HEK293T (cell line): ENCODE measurements around the gene CRLF1.

ENCODE experiments used
- CTCF ChIA-PET: fragments of 350-600 bp; formaldehyde crosslinking; extraction: SDS; loops from one replicate; lab custom pipeline; 2021; ENCODE audit warnings: antibody characterized with exemption, inconsistent platforms; lab: Yijun Ruan, JAX
- POLR2A ChIA-PET: fragments of 350-600 bp; formaldehyde crosslinking; extraction: SDS; loops from one replicate; lab custom pipeline; 2020; ENCODE audit warnings: antibody characterized with exemption, inconsistent platforms; lab: Yijun Ruan, JAX
- DNase-seq: peaks from one replicate; pipeline ENCODE4 v3.0.0; 2012; ENCODE audit warnings: mixed read lengths; ENCODE audit errors: extremely low spot score
- ARNT ChIP-seq: fragments of 450-650 bp; IDR thresholded peaks from 2 replicates; pipeline ENCODE4 v1.6.1; 2017; ENCODE audit warnings: mild to moderate bottlenecking
- BHLHE40 ChIP-seq: fragments of 450-650 bp; IDR thresholded peaks from 2 replicates; pipeline ENCODE4 v1.6.1; 2016; ENCODE audit warnings: mild to moderate bottlenecking, moderate library complexity, borderline replicate concordance
- CTBP1 ChIP-seq: fragments of 450-650 bp; IDR thresholded peaks from 2 replicates; pipeline ENCODE4 v1.6.1; 2016; ENCODE audit warnings: borderline replicate concordance
- ELF4 ChIP-seq: fragments of 450-650 bp; IDR thresholded peaks from 2 replicates; pipeline ENCODE4 v1.6.1; 2017; ENCODE audit warnings: antibody characterized with exemption
- FOXA1 ChIP-seq: fragments of 450-650 bp; IDR thresholded peaks from 2 replicates; pipeline ENCODE4 v1.6.1; 2016; ENCODE audit warnings: mild to moderate bottlenecking
- FOXK2 ChIP-seq: fragments of 450-650 bp; IDR thresholded peaks from 2 replicates; pipeline ENCODE4 v1.6.1; 2016; ENCODE audit warnings: mild to moderate bottlenecking
- FOXM1 ChIP-seq: fragments of 450-650 bp; IDR thresholded peaks from 2 replicates; pipeline ENCODE4 v1.6.1; 2017; ENCODE audit warnings: mild to moderate bottlenecking, borderline replicate concordance
- HDGF ChIP-seq: fragments of 450-650 bp; IDR thresholded peaks from 2 replicates; pipeline ENCODE4 v1.6.1; 2017; ENCODE audit warnings: antibody characterized with exemption, borderline replicate concordance
- L3MBTL2 ChIP-seq: fragments of 450-650 bp; conservative IDR thresholded peaks from 2 replicates; pipeline ENCODE4 v1.6.1; 2016; ENCODE audit warnings: mild to moderate bottlenecking
- LEF1 ChIP-seq: fragments of 450-650 bp; IDR thresholded peaks from 2 replicates; pipeline ENCODE4 v1.6.1; 2017; ENCODE audit warnings: mild to moderate bottlenecking, borderline replicate concordance
- NFRKB ChIP-seq: fragments of 450-650 bp; IDR thresholded peaks from 2 replicates; pipeline ENCODE4 v1.6.1; 2016; ENCODE audit warnings: mild to moderate bottlenecking, moderate library complexity
- PKNOX1 ChIP-seq: fragments of 450-650 bp; IDR thresholded peaks from 2 replicates; pipeline ENCODE4 v1.6.1; 2016
- SP1 ChIP-seq: fragments of 450-650 bp; IDR thresholded peaks from 2 replicates; pipeline ENCODE4 v1.6.1; 2017
- SUZ12 ChIP-seq: fragments of 450-650 bp; IDR thresholded peaks from 2 replicates; pipeline ENCODE4 v1.6.1; 2016; ENCODE audit warnings: mild to moderate bottlenecking
- TARDBP ChIP-seq: fragments of 450-650 bp; IDR thresholded peaks from 2 replicates; pipeline ENCODE4 v1.6.1; 2016
- ZNF384 ChIP-seq: fragments of 450-650 bp; IDR thresholded peaks from 2 replicates; pipeline ENCODE4 v1.6.1; 2016

The CRLF1 gene

GRCh38 chr19:18629166-18630088 lies 22.8 kb upstream of the CRLF1 start:
- DNase-seq, result no peak
- TF ChIP-seq FOXM1, result no peak
- TF ChIP-seq ARNT, result no peak
- TF ChIP-seq LEF1, result no peak
- no peak for TF ChIP-seq FOXK2
- TF ChIP-seq NFRKB, result no peak
- no peak for TF ChIP-seq TARDBP
- no peak for TF ChIP-seq PKNOX1
- no peak for TF ChIP-seq HDGF
- TF ChIP-seq ZNF384, result no peak
- no peak for TF ChIP-seq L3MBTL2
- TF ChIP-seq FOXA1, result no peak
- TF ChIP-seq ELF4, result no peak
- no peak for TF ChIP-seq CTBP1
- no peak for TF ChIP-seq SP1
- TF ChIP-seq BHLHE40, result no peak
- TF ChIP-seq SUZ12, result no peak
- ChIA-PET POLR2A (interaction anchor here (1.4 kb wide), 1 partner anchor 40 kb away, joined by 4 read pairs; no protein-coding TSS in a partner anchor), CTCF (no interaction called here)

GRCh38 chr19:18626906-18627305 lies 20.3 kb upstream of the CRLF1 start:
- no peak for DNase-seq
- no peak for TF ChIP-seq SUZ12
- no peak for TF ChIP-seq CTBP1
- TF ChIP-seq FOXK2, result no peak
- ChIA-PET POLR2A (interaction anchor here (0.6 kb wide), 1 partner anchor 16 kb away, joined by 3 read pairs; no protein-coding TSS in a partner anchor), CTCF (no interaction called here)

DNA sequence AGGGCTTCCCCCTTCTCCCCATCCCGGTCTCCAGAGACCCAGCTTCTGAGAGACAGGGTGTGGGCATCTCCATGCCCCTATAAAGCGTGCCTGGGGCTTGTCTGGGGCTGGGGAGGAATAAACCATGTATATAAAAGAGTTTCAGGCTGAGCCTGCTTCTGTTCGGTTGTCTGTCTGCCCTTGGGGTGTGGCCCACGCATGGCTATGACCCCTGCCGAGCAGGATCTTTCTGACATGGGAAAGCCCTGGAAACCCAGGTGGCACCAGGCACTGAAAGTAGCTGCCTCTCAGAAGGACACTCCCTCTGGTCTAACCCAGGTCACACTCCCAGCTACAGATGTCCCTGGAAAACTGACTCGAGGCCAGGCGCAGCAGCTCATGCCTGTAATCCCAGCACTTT lies 14.3 kb upstream of the CRLF1 start:
- no peak for TF ChIP-seq ARNT
- TF ChIP-seq LEF1, result no peak
- no peak for TF ChIP-seq ZNF384
- TF ChIP-seq SP1, result no peak
- TF ChIP-seq BHLHE40, result no peak
- no peak for TF ChIP-seq PKNOX1
- TF ChIP-seq NFRKB, result no peak
- no peak for TF ChIP-seq ELF4
- TF ChIP-seq FOXK2, result no peak
- TF ChIP-seq CTBP1, result no peak
- no peak for TF ChIP-seq L3MBTL2
- no peak for TF ChIP-seq HDGF
- no peak for TF ChIP-seq SUZ12
- no peak for TF ChIP-seq TARDBP
- TF ChIP-seq FOXA1, result no peak
- no peak for TF ChIP-seq FOXM1
- no peak for DNase-seq
- CTCF ChIA-PET, result interaction anchor here (0.8 kb wide), 1 partner anchor 32 kb away, joined by 3 read pairs; the partner anchor contains the start of gene REX1BD
- POLR2A ChIA-PET, result no interaction called here

DNA sequence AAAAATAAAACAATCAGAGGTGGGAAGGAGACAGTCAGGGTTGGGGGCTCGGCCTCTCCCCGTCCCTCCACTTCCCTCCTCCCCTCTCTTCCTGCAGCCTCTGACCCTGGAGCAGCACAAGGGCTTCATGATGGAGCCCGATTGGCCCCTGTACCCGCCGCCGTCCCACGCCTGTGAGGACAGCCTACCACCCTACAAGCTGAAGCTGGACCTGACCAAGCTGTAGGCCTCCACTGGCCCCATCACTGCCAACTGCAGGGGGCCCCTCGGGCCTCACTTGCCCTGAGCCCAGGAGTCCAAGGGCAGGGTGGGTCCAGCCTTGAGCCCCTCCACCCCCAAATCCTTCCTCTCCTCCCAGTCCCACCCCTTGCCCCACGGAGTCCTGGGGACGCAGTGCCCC lies 13.7 kb upstream of the CRLF1 start:
- ChIA-PET POLR2A (no interaction called here), CTCF (no interaction called here)
- TF ChIP-seq FOXK2 (no peak), ELF4 (no peak), ARNT (no peak), SP1 (no peak), NFRKB (no peak), FOXA1 (no peak), CTBP1 (no peak), HDGF (no peak), PKNOX1 (no peak), L3MBTL2 (no peak), BHLHE40 (no peak), ZNF384 (no peak), TARDBP (no peak), FOXM1 (no peak), LEF1 (no peak), SUZ12 (no peak)
- no peak for DNase-seq

- no peak for DNase-seq
- ChIA-PET CTCF (no interaction called here), POLR2A (no interaction called here)
- TF ChIP-seq FOXK2 (no peak), TARDBP (no peak), ELF4 (no peak), L3MBTL2 (no peak), ARNT (no peak), FOXA1 (no peak), PKNOX1 (no peak), CTBP1 (no peak), FOXM1 (no peak), NFRKB (no peak), SUZ12 (no peak), BHLHE40 (no peak), SP1 (no peak), ZNF384 (no peak), LEF1 (no peak), HDGF (no peak)
Observed at GRCh38 chr19:18618236-18618635, 11.6 kb upstream of the CRLF1 start.
